MM.1S (cell line): ENCODE measurements around the gene MZT1.

Experiments
- DNase-seq: peaks from one replicate; pipeline ENCODE4 v3.0.0-alpha.2; 2015
- H2AFZ ChIP-seq: fragments of 300-600 bp; sonication (generic); 2 replicates; pipeline ENCODE4 v1.6.0; 2016; ENCODE audit warnings: antibody characterized with exemption, low read length
- H3F3A ChIP-seq: fragments of 300-600 bp; sonication (generic); 2 replicates; pipeline ENCODE4 v1.6.1; 2016; ENCODE audit warnings: mild to moderate bottlenecking, antibody characterized with exemption, low read length, moderate library complexity, mixed read lengths; ENCODE audit not compliant: insufficient read depth
- H3K27ac ChIP-seq: fragments of 300-600 bp; sonication (generic); 2 replicates; pipeline ENCODE4 v1.5.1; 2016; ENCODE audit warnings: mild to moderate bottlenecking, low read length
- H3K27me3 ChIP-seq: fragments of 300-600 bp; sonication (generic); replicated peaks from 2 replicates; pipeline ENCODE4 v1.6.0; 2016; ENCODE audit warnings: low read length; ENCODE audit not compliant: insufficient read depth
- H3K36me3 ChIP-seq: fragments of 300-600 bp; sonication (generic); replicated peaks from 2 replicates; pipeline ENCODE4 v1.6.1; 2016; ENCODE audit warnings: mild to moderate bottlenecking, low read length, mixed read lengths; ENCODE audit not compliant: insufficient read depth
- H3K4me1 ChIP-seq: fragments of 300-600 bp; sonication (generic); 2 replicates; pipeline ENCODE4 v1.6.1; 2016; ENCODE audit warnings: low read length, mixed read lengths
- H3K4me2 ChIP-seq: fragments of 300-600 bp; sonication (generic); 2 replicates; pipeline ENCODE4 v1.6.0; 2016; ENCODE audit warnings: low read depth, low read length
- H3K4me3 ChIP-seq: fragments of 300-600 bp; sonication (generic); 2 replicates; pipeline ENCODE4 v1.5.1; 2016; ENCODE audit warnings: low read length, mixed read lengths
- H3K79me2 ChIP-seq: fragments of 300-600 bp; sonication (generic); 2 replicates; pipeline ENCODE4 v1.6.1; 2016; ENCODE audit warnings: mixed run types, low read length, mixed read lengths
- H3K9ac ChIP-seq: fragments of 300-600 bp; sonication (generic); 2 replicates; pipeline ENCODE4 v1.6.1; 2016; ENCODE audit warnings: low read length, mixed read lengths
- H3K9me2 ChIP-seq: fragments of 300-600 bp; sonication (generic); replicated peaks from 2 replicates; pipeline ENCODE4 v1.6.1; 2016; ENCODE audit warnings: mild to moderate bottlenecking, low read length, mixed read lengths; ENCODE audit not compliant: insufficient read depth
- H3K9me3 ChIP-seq: fragments of 300-600 bp; sonication (generic); replicated peaks from 2 replicates; pipeline ENCODE4 v1.6.1; 2016; ENCODE audit warnings: mild to moderate bottlenecking, low read length, mixed read lengths; ENCODE audit not compliant: insufficient read depth
- H4K20me1 ChIP-seq: fragments of 300-600 bp; sonication (generic); 2 replicates; pipeline ENCODE4 v1.6.1; 2016; ENCODE audit warnings: mild to moderate bottlenecking, low read length, moderate library complexity, mixed read lengths; ENCODE audit not compliant: insufficient read depth
- CTCF ChIP-seq: fragments of 300-600 bp; sonication (generic); IDR thresholded peaks from 2 replicates; pipeline ENCODE4 v1.5.1; 2016; ENCODE audit warnings: antibody characterized with exemption, low read length, mixed read lengths
- EZH2 ChIP-seq: fragments of 300-600 bp; sonication (generic); optimal IDR thresholded peaks from 2 replicates; pipeline ENCODE3; 2017; ENCODE audit warnings: low read depth, mild to moderate bottlenecking, antibody characterized with exemption, low read length, mixed read lengths
- EZH2phosphoT487 ChIP-seq: fragments of 300-600 bp; sonication (generic); IDR thresholded peaks from 2 replicates; pipeline ENCODE4 v1.6.1; 2018; ENCODE audit warnings: antibody characterized with exemption, low read length

The MZT1 gene

GRCh38 chr13:72662548-72662947, 64.9 kb downstream of the MZT1 start:
- Histone ChIP-seq H4K20me1 (no peaks in the 10 kb centered on the region), H3K36me3 (no peaks in the 10 kb centered on the region), H3F3A (no peaks in the 10 kb centered on the region), H3K27ac (no peak overlapping the region), H3K4me3 (no peak overlapping the region), H3K9ac (no peak overlapping the region), H3K9me2 (no peaks in the 10 kb centered on the region), H3K79me2 (no peaks in the 10 kb centered on the region), H3K27me3 (no peaks in the 10 kb centered on the region), H3K4me1 (no peaks in the 10 kb centered on the region), H3K4me2 (no peak overlapping the region), H3K9me3 (no peaks in the 10 kb centered on the region), H2AFZ (no peak overlapping the region)
- no peak for DNase-seq
- TF ChIP-seq EZH2phosphoT487 = no peak
- no peak for TF ChIP-seq EZH2
- TF ChIP-seq CTCF = no peak
